ENCODE results near the gene SAT1.
A peak's percentile ranks its signal among the peaks of the same experiment; 100 is the strongest.

SAT1 gene

DNA sequence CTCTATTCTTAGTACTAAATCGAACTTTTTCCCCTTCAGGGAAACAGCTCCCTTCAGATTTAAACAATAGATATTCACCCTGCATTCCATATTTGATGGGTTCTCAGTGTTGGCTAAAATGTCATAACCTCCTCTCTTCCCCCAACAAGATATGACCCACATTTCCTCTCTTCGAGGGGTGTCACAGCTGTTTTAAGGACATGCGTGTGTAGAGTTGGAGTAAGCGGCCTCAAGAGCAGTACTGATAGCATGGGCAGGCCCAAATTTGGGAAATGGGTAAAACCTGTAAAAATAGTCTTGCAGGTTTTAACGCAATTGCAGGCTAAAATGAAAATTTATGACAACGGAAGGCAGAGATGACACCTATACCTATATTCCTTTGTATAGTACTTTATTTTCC, 28.7 kb downstream of the SAT1 start:
- no peak for DNase-seq

DNA sequence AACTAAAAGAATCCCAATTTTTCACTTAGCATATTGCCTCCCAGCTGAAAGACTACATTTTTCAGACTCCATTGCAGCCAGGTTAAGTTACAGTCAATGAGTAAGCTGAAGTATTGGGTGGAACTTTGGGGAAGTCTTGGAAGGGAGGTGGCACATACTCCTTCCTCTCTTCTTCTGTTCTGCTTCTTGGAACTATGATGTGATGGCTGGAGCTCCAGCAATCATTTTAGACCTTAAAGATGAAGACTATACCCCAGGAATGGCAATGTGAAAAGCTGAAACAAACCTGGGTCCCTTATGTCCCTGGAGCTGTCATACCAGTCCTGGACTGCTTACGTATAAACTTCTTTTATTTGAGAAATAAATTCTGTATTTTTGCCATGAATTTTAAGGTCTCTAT, 30.8 kb downstream of the SAT1 start:
- DNase-seq, result no peak

DNA sequence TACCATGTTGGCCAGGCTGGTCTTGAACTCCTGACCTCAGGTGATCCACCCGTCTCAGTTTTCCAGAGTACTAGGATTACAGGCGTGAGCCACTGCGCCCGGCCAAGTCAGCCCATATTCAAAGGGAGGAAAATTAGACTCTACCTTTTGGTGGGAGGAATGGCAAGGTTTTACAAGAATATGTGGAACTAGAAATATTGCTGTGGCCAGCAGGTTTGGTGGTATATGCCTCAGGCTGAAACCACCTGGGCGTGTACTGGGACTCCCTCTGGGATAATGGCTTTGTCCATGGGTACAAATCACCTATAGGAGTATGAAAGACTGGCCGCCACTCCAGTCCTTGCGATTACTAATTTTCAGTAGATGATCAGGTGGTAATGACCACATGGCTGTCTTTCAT, 32.4 kb downstream of the SAT1 start:
- DNase-seq, result no peak

DNA sequence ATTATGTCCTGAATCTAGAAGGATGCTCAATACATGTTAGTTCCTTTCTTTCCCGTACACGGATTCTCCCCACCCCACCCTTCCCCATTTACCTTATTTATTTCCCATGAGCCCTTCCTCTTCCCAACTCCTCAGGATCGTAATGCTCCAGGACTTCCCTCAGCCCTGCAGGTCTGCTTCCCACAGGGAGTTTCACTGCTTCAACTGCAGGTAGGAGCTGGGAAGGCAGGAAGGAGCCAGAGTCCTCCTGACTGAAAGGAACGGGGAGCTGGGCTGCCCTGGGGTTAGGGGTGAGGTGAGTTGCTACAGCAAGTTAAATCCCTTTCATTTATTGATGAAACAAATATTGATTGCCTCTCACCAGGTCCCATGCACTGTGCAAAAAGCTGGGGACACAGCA, 33.2 kb downstream of the SAT1 start:
- DNase-seq, result no peak

DNA sequence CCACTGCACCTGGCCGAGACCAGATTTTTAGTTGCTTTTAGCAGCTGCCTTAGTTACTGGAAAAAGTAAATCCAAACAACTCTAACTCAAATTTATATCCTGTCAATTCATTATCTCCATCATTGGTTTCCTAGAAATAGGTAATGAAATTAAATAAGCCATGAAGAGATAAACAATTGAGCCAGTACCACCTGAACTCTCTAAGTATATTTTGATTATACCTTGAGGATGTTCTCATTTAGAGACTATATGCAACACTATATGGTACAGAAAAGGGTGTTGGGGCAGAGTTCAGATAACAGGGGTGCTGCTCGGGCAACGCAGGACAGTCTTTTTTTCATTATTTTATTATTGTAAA, 35.0 kb downstream of the SAT1 start:
- no peak for DNase-seq

DNA sequence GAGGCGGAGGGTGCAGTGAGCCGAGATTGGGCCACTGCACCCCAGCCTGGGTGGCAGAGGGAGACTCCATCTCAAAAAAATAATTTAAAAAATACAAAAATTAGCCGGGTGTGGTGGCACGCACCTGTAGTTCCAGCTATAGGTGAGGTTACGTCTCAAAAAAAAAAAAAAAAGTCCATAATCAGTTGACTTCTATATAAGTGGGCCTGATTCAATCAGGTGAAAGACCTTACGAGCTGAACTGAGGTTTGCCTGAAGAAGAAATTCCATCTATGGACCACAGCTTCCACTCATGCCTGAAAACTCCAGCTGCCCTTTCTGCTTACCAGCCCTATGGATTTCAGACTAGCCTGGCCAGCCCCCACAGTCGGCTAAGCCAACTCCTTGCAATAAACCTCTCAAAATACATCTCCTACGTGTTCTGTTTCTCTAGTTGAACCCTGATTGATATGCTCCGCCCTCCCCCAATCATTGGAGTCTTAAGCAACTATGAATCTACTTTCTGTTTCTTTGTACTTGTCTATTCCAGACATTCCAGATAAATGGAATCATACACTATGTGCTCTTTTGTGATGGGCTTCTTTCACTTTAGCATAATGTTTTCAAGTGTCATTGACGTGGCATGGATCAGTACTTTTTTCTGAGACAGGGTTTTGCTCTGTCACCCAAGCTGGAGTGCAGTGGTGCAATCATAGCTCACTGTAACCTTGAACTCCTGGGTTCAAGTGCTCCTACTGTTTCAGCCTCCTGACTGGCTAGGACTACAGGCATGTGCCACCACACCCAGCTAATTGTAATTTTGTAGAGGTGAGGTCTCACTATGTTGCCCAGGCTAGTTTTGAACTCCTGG, 36.6 kb downstream of the SAT1 start:
- no peak for DNase-seq

DNA sequence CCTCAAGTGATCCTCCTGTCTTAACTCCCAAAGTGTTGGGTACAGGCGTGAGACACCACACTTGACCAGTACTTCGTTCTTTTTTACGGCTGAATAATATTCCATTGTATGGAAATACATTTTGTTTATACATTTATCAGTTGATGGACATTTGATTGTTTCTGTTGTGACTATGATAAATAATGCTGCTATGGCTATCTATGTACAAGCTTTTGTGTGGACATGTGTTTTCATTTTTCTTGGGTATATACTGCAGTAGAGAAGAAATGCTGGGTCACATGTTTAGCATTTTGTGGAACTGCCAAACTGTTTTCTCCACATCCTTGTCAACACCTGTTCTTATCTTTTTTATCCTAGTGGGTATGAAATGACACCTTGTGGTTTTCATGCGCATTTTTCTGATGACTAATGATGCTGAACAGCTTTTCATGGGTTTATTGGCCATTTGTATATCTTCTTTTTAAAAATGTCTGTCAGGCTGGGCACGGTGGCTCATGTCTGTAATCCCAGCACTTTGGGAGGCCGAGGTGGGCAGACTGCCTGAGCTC, 37.3 kb downstream of the SAT1 start:
- DNase-seq, result peak; percentile 8

DNA sequence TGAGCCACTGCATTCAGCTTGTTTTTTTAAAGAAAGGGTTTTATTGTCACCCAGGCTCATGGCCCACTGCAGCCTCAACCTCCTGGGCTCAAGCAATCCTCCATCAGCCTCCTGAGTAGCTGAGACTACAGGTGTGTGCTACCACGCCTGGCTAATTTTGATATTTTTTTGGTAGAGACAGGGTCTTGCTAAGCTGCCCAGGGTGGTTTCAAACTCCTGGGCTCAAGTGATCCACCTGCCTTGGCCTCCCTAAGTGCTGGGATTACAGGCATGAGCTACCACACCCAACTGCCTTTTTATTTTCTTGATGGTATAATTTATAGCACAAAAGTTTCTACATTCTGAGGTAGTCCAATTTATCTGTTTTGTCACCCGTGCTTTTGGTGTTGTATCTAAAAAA, 38.9 kb downstream of the SAT1 start:
- DNase-seq, result no peak

DNA sequence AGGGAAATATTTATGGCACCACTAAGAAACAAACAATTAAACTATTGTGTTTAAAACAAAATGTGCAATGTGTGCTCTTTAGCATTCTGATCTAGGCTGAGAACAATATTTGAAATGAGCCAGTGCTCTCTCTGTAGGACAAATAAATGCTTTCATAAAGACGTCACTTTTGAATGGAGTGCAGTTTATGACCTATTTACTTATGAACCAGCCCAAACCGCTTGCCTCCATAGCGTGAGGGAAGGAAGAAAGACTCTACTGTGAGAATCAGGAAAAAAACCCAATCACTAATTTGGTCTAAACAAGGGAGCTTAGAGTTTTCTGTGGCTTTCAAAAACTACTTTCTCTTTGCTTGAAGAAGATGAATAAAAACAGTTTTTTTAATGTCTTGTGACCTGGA, 39.4 kb downstream of the SAT1 start:
- peak; percentile 50 for DNase-seq

DNA sequence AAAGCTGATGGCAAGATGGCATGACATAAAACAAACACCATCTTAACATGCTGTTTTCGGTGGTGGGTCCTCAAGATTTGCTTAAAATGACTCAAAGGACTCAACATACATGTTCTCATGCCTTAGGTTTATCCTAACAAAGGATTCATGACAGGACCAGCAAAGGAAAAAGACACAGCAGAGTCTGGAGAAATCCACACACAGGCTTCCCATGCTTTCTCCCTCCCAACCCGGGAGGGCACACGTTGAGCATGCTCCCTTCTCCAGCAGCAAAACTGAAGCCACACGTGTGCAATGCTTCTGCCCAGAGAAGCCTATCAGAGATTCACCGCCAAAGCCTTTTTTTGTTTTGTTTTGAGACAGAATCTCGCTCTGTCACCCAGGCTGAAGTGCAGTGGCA, 39.9 kb downstream of the SAT1 start:
- no peak for DNase-seq

DNA sequence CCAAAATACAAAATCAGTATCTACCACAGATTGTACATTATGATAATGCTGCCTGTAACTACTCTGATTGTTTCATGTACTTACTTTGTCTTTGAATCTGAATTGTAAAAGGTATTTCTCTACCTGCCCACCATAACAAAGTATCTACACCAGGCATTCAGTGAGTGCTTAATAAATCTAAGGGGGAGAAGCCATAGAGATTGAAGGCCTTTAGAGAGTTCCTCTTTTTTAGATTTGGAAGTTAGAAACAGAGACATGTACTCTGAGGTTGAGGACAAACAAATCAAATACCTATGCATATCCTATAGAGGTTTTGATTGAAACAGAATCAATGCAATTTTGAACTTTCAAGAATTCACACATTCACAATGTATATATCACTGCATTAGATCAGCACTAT, 42.7 kb downstream of the SAT1 start:
- DNase-seq, result no peak

DNA sequence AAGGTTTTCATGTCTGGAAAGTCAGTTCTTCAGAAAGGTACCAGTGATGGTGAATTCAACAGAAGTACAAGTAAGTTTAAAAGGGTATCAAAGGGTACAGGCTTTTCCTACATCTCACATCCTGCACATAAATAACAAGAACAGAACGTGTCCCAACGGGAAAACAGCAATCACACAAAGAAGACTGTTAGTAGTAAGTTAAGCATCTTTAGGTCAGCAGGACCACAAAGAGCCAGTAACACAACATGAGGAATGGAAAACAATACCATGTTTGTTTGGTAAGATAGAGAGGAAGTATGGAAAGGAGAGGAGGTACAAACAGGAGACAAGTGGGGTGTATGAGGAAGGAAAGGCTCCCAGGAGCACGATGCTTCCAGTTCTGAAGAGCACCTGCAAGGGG, 43.2 kb downstream of the SAT1 start:
- DNase-seq, result no peak

DNA sequence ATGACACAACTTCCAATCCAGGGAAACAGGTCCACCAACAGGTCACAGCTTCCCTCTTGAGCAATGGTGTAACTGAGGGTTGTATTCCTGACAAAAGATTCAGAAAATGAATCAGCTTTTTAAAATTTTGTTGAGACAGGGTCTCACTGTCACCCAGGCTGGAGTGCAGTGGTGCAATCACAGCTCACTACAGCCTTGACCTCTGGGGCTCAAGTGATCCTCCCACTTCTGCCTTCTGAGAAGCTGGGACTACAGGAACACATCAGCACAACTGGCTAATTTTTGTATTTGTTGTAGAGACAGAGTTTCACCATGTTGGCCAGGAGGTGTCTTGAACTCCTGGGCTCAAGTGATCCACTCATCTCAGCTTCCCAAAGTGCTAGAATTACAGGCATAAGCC, 43.7 kb downstream of the SAT1 start:
- DNase-seq, result no peak

DNA sequence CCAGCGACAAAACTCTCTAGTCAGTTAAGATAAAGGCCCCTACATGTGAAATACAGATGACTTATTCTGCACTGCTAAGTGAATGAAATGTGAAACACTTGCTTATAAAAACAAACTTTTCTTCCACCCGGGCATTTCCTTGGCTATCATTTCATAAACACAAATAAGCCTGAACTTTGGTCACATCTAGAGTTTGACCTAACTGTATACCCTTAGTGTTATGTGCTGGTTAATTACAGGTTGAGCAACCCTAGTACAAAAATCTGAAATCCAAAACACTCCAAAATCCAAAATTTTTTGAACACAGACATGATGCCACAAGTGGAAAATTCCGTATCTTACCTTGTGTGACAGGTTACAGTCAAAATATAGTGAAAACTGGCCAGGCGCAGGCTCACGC, 45.9 kb downstream of the SAT1 start:
- DNase-seq, result no peak

DNA sequence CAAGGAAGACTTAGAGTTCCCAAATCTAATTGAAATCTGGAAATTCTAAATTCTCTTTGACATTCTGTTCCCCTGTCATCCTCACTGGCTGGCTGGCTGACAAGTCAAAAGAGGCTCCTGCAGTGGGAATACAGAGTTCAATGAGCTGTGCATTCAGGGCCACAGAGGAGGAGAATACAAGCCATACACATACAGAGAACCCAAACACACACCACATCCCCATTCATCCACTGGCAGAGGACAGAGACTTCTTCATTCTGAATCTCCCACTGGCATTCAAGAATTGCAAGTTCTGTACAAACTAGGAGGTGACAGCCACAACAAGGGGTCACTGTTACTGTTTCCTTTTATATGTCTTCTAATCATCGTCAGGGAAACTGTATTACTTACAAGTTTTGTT, 49.7 kb downstream of the SAT1 start:
- DNase-seq, result no peak

All from NCI-H2107 (cell line).